ENCODE measurements around the gene ACVRL1. TPM values are rescaled to one million over a fixed set of nuclear protein-coding genes. Genes with fewer than 3 reads are reported as not detected.

The ACVRL1 gene
- total RNA-seq, 1 experiment from 2014 or later, result 0.36 TPM

DNA sequence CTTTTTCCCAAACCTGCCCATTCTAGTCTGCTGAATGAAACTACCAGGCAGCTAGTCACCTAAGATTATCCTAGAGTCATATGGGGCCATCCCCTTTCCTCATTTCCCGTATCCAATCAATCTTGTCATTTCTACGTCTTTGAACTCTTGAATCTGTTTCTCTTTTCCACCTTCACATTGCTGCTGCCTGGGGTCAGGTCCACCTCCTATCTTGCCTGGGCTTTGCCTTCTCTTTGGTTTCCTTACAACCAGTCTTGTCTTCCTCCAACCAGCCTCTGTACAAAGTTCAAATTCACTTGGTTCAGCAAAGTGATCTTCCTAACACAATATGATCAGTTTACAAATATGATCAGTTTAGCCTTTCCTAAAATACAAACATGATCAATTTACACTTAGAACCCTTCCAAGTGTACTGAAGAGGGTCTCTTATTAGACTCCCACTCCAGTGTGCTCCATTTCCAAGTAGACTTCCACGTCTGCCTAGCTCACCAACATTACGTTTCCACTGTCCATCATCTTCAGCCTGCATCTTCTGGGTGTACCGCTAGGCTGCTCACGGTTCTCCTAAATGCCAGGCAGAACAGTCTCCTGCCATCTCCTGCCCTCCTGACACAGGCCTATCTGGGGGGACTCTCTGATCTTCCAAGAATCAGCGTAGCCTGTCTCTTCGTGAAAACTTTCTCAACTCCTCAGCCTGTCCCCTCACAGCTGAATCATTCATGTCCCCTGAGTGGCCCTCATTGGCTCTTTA is 40.1 kb downstream of the ACVRL1 start:
- Histone ChIP-seq H3K27me3 (ENCODE audit: control insufficient read depth, insufficient read depth, low read length) (peaks cover 12% of the 10 kb centered on the region), H3K36me3 (ENCODE audit: control insufficient read depth, insufficient read depth, low read length) (peaks cover 5% of the 10 kb centered on the region; the same call in 1 of the 2 replicates), H3K4me3 (ENCODE audit: low read depth in 2 of 2, low read length in 2 of 2) (no peak overlapping the region), H3K27ac (ENCODE audit: low read length) (no peak overlapping the region), H3K4me1 (ENCODE audit: control insufficient read depth, insufficient read depth, low read length) (0 out of 2 replicates have a peak, but pooled peaks cover 3% of the 10 kb centered on the region), H3K9me3 (ENCODE audit: control insufficient read depth, insufficient read depth, low read depth, low read length) (peaks cover 16% of the 10 kb centered on the region)
- intact Hi-C loops (cut with micrococcal nuclease; ENCODE audit: unreplicated experiment) (no loop called here), in situ Hi-C loops (cut with HindIII; ENCODE audit: low pct_unique_long_range_greater_than_20kb, low sequenced_read_pairs) (no loop called here)
- CTCF ChIA-PET, result no interaction called here
- no TSS peak for BruUV-seq (replicated peaks)
- DNase-seq (ENCODE audit: low read depth, low spot score) (no peak), ATAC-seq (no peak)
- POLR2A ChIA-PET, result no interaction called here
- TF ChIP-seq TCF7L2 (IDR thresholded peaks at IDR 0.05; ENCODE audit: low read depth, low read length), result no peak
- TF ChIP-seq SIN3A (IDR thresholded peaks at IDR 0.05; ENCODE audit: borderline replicate concordance, insufficient read depth, low read depth, low read length), result no peak
- TF ChIP-seq, protein P1, sequence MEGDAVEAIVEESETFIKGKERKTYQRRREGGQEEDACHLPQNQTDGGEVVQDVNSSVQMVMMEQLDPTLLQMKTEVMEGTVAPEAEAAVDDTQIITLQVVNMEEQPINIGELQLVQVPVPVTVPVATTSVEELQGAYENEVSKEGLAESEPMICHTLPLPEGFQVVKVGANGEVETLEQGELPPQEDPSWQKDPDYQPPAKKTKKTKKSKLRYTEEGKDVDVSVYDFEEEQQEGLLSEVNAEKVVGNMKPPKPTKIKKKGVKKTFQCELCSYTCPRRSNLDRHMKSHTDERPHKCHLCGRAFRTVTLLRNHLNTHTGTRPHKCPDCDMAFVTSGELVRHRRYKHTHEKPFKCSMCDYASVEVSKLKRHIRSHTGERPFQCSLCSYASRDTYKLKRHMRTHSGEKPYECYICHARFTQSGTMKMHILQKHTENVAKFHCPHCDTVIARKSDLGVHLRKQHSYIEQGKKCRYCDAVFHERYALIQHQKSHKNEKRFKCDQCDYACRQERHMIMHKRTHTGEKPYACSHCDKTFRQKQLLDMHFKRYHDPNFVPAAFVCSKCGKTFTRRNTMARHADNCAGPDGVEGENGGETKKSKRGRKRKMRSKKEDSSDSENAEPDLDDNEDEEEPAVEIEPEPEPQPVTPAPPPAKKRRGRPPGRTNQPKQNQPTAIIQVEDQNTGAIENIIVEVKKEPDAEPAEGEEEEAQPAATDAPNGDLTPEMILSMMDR (IDR thresholded peaks at IDR 0.05), result no peak
- no peak for TF ChIP-seq POLR2AphosphoS5 (IDR thresholded peaks at IDR 0.05; ENCODE audit: low read depth, low read length)
- TF ChIP-seq, protein P2, sequence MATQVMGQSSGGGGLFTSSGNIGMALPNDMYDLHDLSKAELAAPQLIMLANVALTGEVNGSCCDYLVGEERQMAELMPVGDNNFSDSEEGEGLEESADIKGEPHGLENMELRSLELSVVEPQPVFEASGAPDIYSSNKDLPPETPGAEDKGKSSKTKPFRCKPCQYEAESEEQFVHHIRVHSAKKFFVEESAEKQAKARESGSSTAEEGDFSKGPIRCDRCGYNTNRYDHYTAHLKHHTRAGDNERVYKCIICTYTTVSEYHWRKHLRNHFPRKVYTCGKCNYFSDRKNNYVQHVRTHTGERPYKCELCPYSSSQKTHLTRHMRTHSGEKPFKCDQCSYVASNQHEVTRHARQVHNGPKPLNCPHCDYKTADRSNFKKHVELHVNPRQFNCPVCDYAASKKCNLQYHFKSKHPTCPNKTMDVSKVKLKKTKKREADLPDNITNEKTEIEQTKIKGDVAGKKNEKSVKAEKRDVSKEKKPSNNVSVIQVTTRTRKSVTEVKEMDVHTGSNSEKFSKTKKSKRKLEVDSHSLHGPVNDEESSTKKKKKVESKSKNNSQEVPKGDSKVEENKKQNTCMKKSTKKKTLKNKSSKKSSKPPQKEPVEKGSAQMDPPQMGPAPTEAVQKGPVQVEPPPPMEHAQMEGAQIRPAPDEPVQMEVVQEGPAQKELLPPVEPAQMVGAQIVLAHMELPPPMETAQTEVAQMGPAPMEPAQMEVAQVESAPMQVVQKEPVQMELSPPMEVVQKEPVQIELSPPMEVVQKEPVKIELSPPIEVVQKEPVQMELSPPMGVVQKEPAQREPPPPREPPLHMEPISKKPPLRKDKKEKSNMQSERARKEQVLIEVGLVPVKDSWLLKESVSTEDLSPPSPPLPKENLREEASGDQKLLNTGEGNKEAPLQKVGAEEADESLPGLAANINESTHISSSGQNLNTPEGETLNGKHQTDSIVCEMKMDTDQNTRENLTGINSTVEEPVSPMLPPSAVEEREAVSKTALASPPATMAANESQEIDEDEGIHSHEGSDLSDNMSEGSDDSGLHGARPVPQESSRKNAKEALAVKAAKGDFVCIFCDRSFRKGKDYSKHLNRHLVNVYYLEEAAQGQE (IDR thresholded peaks at IDR 0.05; ENCODE audit: insufficient read depth in 1 of 2, low read depth in 2 of 2, low read length in 1 of 2), result no peak

DNA sequence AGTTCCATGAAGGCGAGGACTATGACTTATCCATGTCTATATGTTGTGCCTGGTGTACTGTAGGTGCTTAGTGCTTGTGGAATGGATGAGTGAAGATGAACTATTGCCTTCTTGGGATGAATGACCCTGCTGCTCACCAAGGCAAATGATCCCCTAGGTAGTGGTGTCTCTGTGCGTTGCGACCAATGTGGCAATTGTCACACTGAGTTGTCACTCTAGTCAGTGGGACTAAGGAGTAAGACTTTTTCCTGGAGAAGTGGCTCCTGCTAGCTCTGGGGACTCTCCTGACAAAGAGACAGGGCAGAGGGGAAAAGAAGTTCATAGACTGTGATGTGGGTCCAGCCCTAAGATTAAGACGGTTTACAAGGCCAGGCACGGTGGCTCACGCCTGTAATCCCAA is 40.8 kb downstream of the ACVRL1 start:
- DNase-seq (ENCODE audit: low read depth, low spot score) (no peak), ATAC-seq (no peak)
- ChIA-PET CTCF (no interaction called here), POLR2A (no interaction called here)
- Histone ChIP-seq H3K9me3 (ENCODE audit: control insufficient read depth, insufficient read depth, low read depth, low read length) (peaks cover 16% of the 10 kb centered on the region), H3K36me3 (ENCODE audit: control insufficient read depth, insufficient read depth, low read length) (peaks cover 5% of the 10 kb centered on the region; the same call in 1 of the 2 replicates), H3K27ac (ENCODE audit: low read length) (no peak overlapping the region), H3K27me3 (ENCODE audit: control insufficient read depth, insufficient read depth, low read length) (peaks cover 12% of the 10 kb centered on the region), H3K4me1 (ENCODE audit: control insufficient read depth, insufficient read depth, low read length) (0 out of 2 replicates have a peak, but pooled peaks cover 6% of the 10 kb centered on the region), H3K4me3 (ENCODE audit: low read depth in 2 of 2, low read length in 2 of 2) (no peak overlapping the region)
- no peak for TF ChIP-seq TCF7L2 (IDR thresholded peaks at IDR 0.05; ENCODE audit: low read depth, low read length)
- no peak for TF ChIP-seq POLR2AphosphoS5 (IDR thresholded peaks at IDR 0.05; ENCODE audit: low read depth, low read length)
- TF ChIP-seq SIN3A (IDR thresholded peaks at IDR 0.05; ENCODE audit: borderline replicate concordance, insufficient read depth, low read depth, low read length), result no peak
- TF ChIP-seq, protein P2 (IDR thresholded peaks at IDR 0.05; ENCODE audit: insufficient read depth in 1 of 2, low read depth in 2 of 2, low read length in 1 of 2), result no peak
- TF ChIP-seq, protein P1 (IDR thresholded peaks at IDR 0.05), result no peak
- intact Hi-C loops (cut with micrococcal nuclease; ENCODE audit: unreplicated experiment), result no loop called here
- in situ Hi-C loops (cut with HindIII; ENCODE audit: low pct_unique_long_range_greater_than_20kb, low sequenced_read_pairs), result no loop called here
- no TSS peak for BruUV-seq (replicated peaks)

Measured in Panc1 (cell line).